Endothelial cell of umbilical vein (primary cell): ENCODE results near the gene TRIM3. TPM values are rescaled to one million over a fixed set of nuclear protein-coding genes. Genes with fewer than 3 reads are reported as not detected.

Source experiments
- BruUV-seq: library from RNA; stranded (reverse); fragments of 400-500 nt; replicated peaks from 2 replicates; lab custom pipeline; 2021; lab: Mats Ljungman, UMichigan
- CTCF ChIA-PET: fragments of 300-600, 350-600 bp; sonication (Branson Sonifier 250); formaldehyde crosslinking; loops from one replicate; lab custom pipeline; 2021; ENCODE audit warnings: antibody characterized with exemption, inconsistent platforms; lab: Charles Lee
- POLR2A ChIA-PET: fragments of 300-600, 350-600 bp; sonication (Branson Sonifier 250); formaldehyde crosslinking; loops from one replicate; lab custom pipeline; 2021; ENCODE audit warnings: antibody characterized with exemption, inconsistent platforms; lab: Charles Lee
- DNase-seq: peaks from one replicate; pipeline ENCODE4 v3.0.0-alpha.2; 2011; ENCODE audit warnings: low read depth, low spot score
- FAIRE-seq: peaks from 2 replicates; lab custom pipeline; 2011; peaks lifted over from hg19 to GRCh38; lab: Jason Lieb, UNC
- H2AFZ ChIP-seq: 2 replicates; pipeline ENCODE4 v1.6.0; 2012; ENCODE audit warnings: low read depth, low read length, control low read depth, inconsistent platforms
- H3K27ac ChIP-seq: 2 replicates; pipeline ENCODE4 v1.5.1; 2011; ENCODE audit warnings: low read depth, mild to moderate bottlenecking, control low read depth, low read length, moderate library complexity; ENCODE audit not compliant: insufficient read depth
- H3K27me3 ChIP-seq, 2 experiments: 2 replicates each; pipeline versions ENCODE4 v1.6.0 to v1.6.1; 2011; ENCODE audit warnings: low read length in 2 of 2, mixed read lengths in 1 of 2; ENCODE audit not compliant: control insufficient read depth in 2 of 2, insufficient read depth in 2 of 2
- H3K36me3 ChIP-seq, 2 experiments: 2 replicates in 1 of 2; 3 replicates in 1 of 2; pipeline ENCODE4 v1.5.1; 2011; ENCODE audit warnings: low read length in 2 of 2, mild to moderate bottlenecking in 1 of 2, moderate library complexity in 1 of 2; ENCODE audit not compliant: control insufficient read depth in 2 of 2, insufficient read depth in 2 of 2; ENCODE audit errors: extremely low read depth in 1 of 2
- H3K4me1 ChIP-seq: 3 replicates; pipeline ENCODE4 v1.5.1; 2011; ENCODE audit warnings: mild to moderate bottlenecking, low read length; ENCODE audit not compliant: control insufficient read depth, insufficient read depth; ENCODE audit errors: extremely low read depth
- H3K4me2 ChIP-seq: 2 replicates; pipeline ENCODE4 v1.6.1; 2011; ENCODE audit warnings: low read length, control low read depth, mixed read lengths; ENCODE audit not compliant: insufficient read depth
- H3K4me3 ChIP-seq, 3 experiments: fragments of 200-600 bp in 1 of 3; sonication (generic), shearing (Covaris generic) in 1 of 3; replicated peaks in 1 of 3; 2 replicates each; pipeline ENCODE4 v1.5.1; 2011 to 2016; ENCODE audit warnings: control low read depth in 3 of 3, low read length in 3 of 3, mild to moderate bottlenecking in 2 of 3, inconsistent platforms in 1 of 3, low read depth in 1 of 3, moderate library complexity in 1 of 3; ENCODE audit not compliant: insufficient read depth in 1 of 3
- H3K79me2 ChIP-seq: 2 replicates; pipeline ENCODE4 v1.6.0; 2012; ENCODE audit warnings: low read length, inconsistent platforms; ENCODE audit not compliant: control insufficient read depth, insufficient read depth
- H3K9ac ChIP-seq: replicated peaks from 2 replicates; pipeline ENCODE3; 2011; ENCODE audit warnings: low read length, control low read depth; ENCODE audit not compliant: insufficient read depth; ENCODE audit errors: extremely low read depth
- H3K9me1 ChIP-seq: replicated peaks from 3 replicates; pipeline ENCODE4 v1.6.0; 2011; ENCODE audit warnings: mild to moderate bottlenecking, low read length; ENCODE audit not compliant: control insufficient read depth, insufficient read depth; ENCODE audit errors: extremely low read depth
- H3K9me3 ChIP-seq: replicated peaks from 2 replicates; pipeline ENCODE4 v1.5.1; 2012; ENCODE audit warnings: low read length, inconsistent platforms; ENCODE audit not compliant: control insufficient read depth, insufficient read depth
- H4K20me1 ChIP-seq: replicated peaks from 2 replicates; pipeline ENCODE3; 2011; ENCODE audit warnings: mild to moderate bottlenecking, low read length; ENCODE audit not compliant: control insufficient read depth, insufficient read depth; ENCODE audit errors: extremely low read depth
- EZH2 ChIP-seq: IDR thresholded peaks from 2 replicates; pipeline ENCODE4 v1.6.1; 2012; ENCODE audit warnings: borderline replicate concordance, low read depth, mild to moderate bottlenecking, moderate library complexity, low read length, inconsistent platforms; ENCODE audit not compliant: severe bottlenecking
- FOS ChIP-seq: IDR thresholded peaks from 2 replicates; pipeline ENCODE4 v1.6.1; 2011; ENCODE audit warnings: mild to moderate bottlenecking, low read length, moderate library complexity, borderline replicate concordance; ENCODE audit not compliant: insufficient read depth
- GATA2 ChIP-seq: IDR thresholded peaks from 2 replicates; pipeline ENCODE4 v1.7.0; 2011; ENCODE audit warnings: low read depth, mild to moderate bottlenecking, moderate library complexity, mixed read lengths, low read length; ENCODE audit not compliant: insufficient read length, insufficient read depth
- JUN ChIP-seq: IDR thresholded peaks from 2 replicates; pipeline ENCODE4 v1.6.1; 2011; ENCODE audit warnings: borderline replicate concordance, low read depth; ENCODE audit not compliant: insufficient read length, insufficient read depth
- MAX ChIP-seq: IDR thresholded peaks from 2 replicates; pipeline ENCODE4 v1.6.1; 2011; ENCODE audit not compliant: insufficient read depth, insufficient read length
- MYC ChIP-seq: IDR thresholded peaks from one replicate; pipeline ENCODE4 v1.6.1; 2011; ENCODE audit warnings: mild to moderate bottlenecking, low read depth, low read length
- POLR2A ChIP-seq: IDR thresholded peaks from 2 replicates; pipeline ENCODE4 v1.6.1; 2012; ENCODE audit warnings: low read depth, mild to moderate bottlenecking, control low read depth, low read length
- POLR2AphosphoS5 ChIP-seq: IDR thresholded peaks from 2 replicates; pipeline ENCODE4 v1.6.1; 2012; ENCODE audit warnings: low read depth, mild to moderate bottlenecking, control low read depth, low read length, moderate library complexity; ENCODE audit not compliant: insufficient read depth
- dilution Hi-C: fragments of 300-500 bp; cut with MboI; formaldehyde crosslinking; loops from one replicate; pipeline ENCODE4 v1.15.0; 2019; ENCODE audit warnings: low sequenced_read_pairs; ENCODE audit not compliant: extremely low pct_ligation_motif_present
- intact Hi-C: fragments of 100-400 bp; cut with micrococcal nuclease; formaldehyde crosslinking; loops from one replicate; pipeline ENCODE4 v1.10.0; 2022
- polyA plus RNA-seq, 4 experiments: library from polyadenylated mRNA; depleted of rRNA in 3 of 4; stranded (reverse) in 3 of 4; unstranded in 1 of 4; fragments of >200 nt; gene quantifications; 2 replicates each; pipeline versions ENCODE4 v1.2.1 to v1.2.3, GENCODE V29; 2011 to 2012; ENCODE audit warnings: missing spikeins in 1 of 4
- total RNA-seq: library from RNA; stranded (reverse); gene quantifications from 2 replicates; pipeline ENCODE4 v1.2.3, GENCODE V29; 2021
- TF ChIP-seq, protein P1 (sequence below), 2 donors: IDR thresholded peaks; 1 replicate in 1 of 2; 2 replicates in 1 of 2; pipeline ENCODE4 v1.5.1; 2011; ENCODE audit warnings: low read length in 2 of 2, mild to moderate bottlenecking in 2 of 2, moderate library complexity in 2 of 2, control low read depth in 1 of 2, inconsistent platforms in 1 of 2, low read depth in 1 of 2; ENCODE audit not compliant: insufficient read depth in 1 of 2; ENCODE audit errors: extremely low read depth in 1 of 2

TRIM3 gene
- total and polyA plus RNA-seq, 2 donors (not counting 3 experiments of a cell fraction or from before 2014, with no cell fraction given), result 21.8 to 29.2 TPM

GRCh38 chr11:6474806-6475500, 1.2 kb upstream of the TRIM3 start:
- Histone ChIP-seq H3K9me1 (no peaks in the 10 kb centered on the region), H4K20me1 (no peaks in the 10 kb centered on the region), H3K9me3 (no peaks in the 10 kb centered on the region), H3K4me2 (no peak overlapping the region), H3K4me3 (no peak overlapping the region), H3K9ac (no peak overlapping the region), H3K27me3 (no peaks in the 10 kb centered on the region), H3K79me2 (peaks cover 11% of the 10 kb centered on the region), H3K36me3 (peaks cover 2 to 16% of the 10 kb centered on the region in 2 experiments), H3K27ac (no peak overlapping the region), H2AFZ (no peak overlapping the region), H3K4me1 (peaks cover 13% of the 10 kb centered on the region)
- FAIRE-seq, result no peak
- dilution Hi-C loops, result no loop called here
- DNase-seq, result no peak
- TF ChIP-seq EZH2, result no peak
- TF ChIP-seq, protein P1, sequence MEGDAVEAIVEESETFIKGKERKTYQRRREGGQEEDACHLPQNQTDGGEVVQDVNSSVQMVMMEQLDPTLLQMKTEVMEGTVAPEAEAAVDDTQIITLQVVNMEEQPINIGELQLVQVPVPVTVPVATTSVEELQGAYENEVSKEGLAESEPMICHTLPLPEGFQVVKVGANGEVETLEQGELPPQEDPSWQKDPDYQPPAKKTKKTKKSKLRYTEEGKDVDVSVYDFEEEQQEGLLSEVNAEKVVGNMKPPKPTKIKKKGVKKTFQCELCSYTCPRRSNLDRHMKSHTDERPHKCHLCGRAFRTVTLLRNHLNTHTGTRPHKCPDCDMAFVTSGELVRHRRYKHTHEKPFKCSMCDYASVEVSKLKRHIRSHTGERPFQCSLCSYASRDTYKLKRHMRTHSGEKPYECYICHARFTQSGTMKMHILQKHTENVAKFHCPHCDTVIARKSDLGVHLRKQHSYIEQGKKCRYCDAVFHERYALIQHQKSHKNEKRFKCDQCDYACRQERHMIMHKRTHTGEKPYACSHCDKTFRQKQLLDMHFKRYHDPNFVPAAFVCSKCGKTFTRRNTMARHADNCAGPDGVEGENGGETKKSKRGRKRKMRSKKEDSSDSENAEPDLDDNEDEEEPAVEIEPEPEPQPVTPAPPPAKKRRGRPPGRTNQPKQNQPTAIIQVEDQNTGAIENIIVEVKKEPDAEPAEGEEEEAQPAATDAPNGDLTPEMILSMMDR (IDR thresholded peaks at IDR 0.05; ENCODE audit: extremely low read depth in 1 of 2, insufficient read depth in 1 of 2, low read depth in 1 of 2, low read length in 2 of 2), result no peak
- no peak for TF ChIP-seq MAX
- TF ChIP-seq GATA2, result no peak
- no peak for TF ChIP-seq MYC
- TF ChIP-seq POLR2A, result no peak
- TF ChIP-seq POLR2AphosphoS5, result no peak
- TF ChIP-seq JUN, result no peak
- no peak for TF ChIP-seq FOS
- ChIA-PET CTCF (interaction anchor here (0.6 to 3.5 kb wide), 5 partner anchors 10 to 96 kb away, joined by 3 to 32 read pairs (median 3); no protein-coding TSS in a partner anchor), POLR2A (no interaction called here)
- BruUV-seq, result no TSS peak
- intact Hi-C loops, result loop anchor here (2.0 to 5.0 kb wide), 3 partner anchors 144 to 243 kb away; partner anchors contain the start of genes FHIP1B and TPP1
